Stomach (tissue), 4 donors: ENCODE data around the gene GOLM1.

Source experiments
- POLR2A ChIP-seq, 4 donors: fragments of 450-650 bp; IDR thresholded peaks; one replicate each; pipeline ENCODE4 v1.6.1; 2016; ENCODE audit warnings: antibody characterized with exemption in 4 of 4, control low read depth in 2 of 4, mild to moderate bottlenecking in 1 of 4, moderate library complexity in 1 of 4
- TF ChIP-seq, protein P1 (sequence below), 7 experiments: fragments of 450-650 bp in 4 of 7; fragments of 200-600 bp in 3 of 7; sonication (generic) in 3 of 7; IDR thresholded peaks; one replicate each; pipeline ENCODE4 v1.5.1; 2016 to 2019; ENCODE audit warnings: antibody characterized with exemption in 7 of 7, control low read depth in 2 of 7, mild to moderate bottlenecking in 1 of 7

DNA sequence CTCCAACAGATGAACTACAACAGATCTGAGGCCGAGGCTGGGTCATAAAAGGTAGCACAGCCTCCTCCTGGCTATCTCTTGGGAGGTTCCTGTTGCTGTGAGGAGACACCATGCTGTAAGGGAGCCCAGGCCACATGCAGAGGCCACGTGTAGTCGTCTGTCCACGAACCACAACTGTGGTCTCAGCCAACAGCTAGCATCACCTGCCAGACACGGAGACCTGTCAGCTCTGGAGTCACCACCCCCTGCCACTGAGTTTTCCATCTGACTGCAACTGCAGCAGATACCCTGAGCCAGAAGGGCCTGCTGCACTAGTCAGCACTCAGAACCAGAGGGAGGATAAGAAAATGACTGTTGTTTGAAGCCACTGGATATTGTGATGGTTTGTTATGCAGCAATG is 12.7 kb upstream of the GOLM1 start:
- no peak for TF ChIP-seq POLR2A (IDR thresholded peaks at IDR 0.05)
- TF ChIP-seq, protein P1, sequence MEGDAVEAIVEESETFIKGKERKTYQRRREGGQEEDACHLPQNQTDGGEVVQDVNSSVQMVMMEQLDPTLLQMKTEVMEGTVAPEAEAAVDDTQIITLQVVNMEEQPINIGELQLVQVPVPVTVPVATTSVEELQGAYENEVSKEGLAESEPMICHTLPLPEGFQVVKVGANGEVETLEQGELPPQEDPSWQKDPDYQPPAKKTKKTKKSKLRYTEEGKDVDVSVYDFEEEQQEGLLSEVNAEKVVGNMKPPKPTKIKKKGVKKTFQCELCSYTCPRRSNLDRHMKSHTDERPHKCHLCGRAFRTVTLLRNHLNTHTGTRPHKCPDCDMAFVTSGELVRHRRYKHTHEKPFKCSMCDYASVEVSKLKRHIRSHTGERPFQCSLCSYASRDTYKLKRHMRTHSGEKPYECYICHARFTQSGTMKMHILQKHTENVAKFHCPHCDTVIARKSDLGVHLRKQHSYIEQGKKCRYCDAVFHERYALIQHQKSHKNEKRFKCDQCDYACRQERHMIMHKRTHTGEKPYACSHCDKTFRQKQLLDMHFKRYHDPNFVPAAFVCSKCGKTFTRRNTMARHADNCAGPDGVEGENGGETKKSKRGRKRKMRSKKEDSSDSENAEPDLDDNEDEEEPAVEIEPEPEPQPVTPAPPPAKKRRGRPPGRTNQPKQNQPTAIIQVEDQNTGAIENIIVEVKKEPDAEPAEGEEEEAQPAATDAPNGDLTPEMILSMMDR (IDR thresholded peaks at IDR 0.05), result no peak
